A549 treated with ZK216348 at 1 μM for 4 hours (cell line): ENCODE results near the gene C14orf180. TPM values are rescaled to one million over a fixed set of nuclear protein-coding genes. Genes with fewer than 3 reads are reported as not detected.

Source experiments
- total RNA-seq: library from RNA; stranded (reverse); fragments of 200-300 nt; extraction: Qiagen RNA extraction; gene quantifications from 5 replicates; pipeline ENCODE4 v1.2.3, GENCODE V29; 2022; ENCODE audit warnings: low read depth

The C14orf180 gene
- total RNA-seq: not detected in 5 replicates

GRCh38 chr14:104579507-104579906, at the start of gene C14orf180:
C14orf180 (plus strand) TSS chr14:104579764; CDS start chr14:104586431, 6,667 bp downstream.

GRCh38 chr14:104604458-104605449, 25.2 kb downstream of the C14orf180 start, which contains the start of gene TMEM179:
TMEM179 (minus strand) TSS chr14:104604772; CDS start chr14:104604741, 31 bp downstream.

Other genes with a start within 250 kb of the C14orf180 start
- 0.21 to 0.54 TPM (median 0.36 TPM) in 4 of 5 replicates, not detected in the other for gene TMEM179, start 25.0 kb downstream of the C14orf180 start, total RNA-seq
- 61.4 to 144 TPM (median 128 TPM) in 5 replicates for gene INF2, start 109.9 kb downstream of the C14orf180 start, total RNA-seq
- gene ADSS1, start 144.5 kb downstream of the C14orf180 start, total RNA-seq: 6.0 to 8.8 TPM (median 7.1 TPM) in 5 replicates
- gene SIVA1, start 173.4 kb downstream of the C14orf180 start, total RNA-seq: 110 to 216 TPM (median 189 TPM) in 5 replicates
- 67.0 to 125 TPM (median 109 TPM) in 5 replicates for gene AKT1, start 216.0 kb downstream of the C14orf180 start, total RNA-seq
- 1.6 to 3.7 TPM (median 3.5 TPM) in 5 replicates for gene ZBTB42, start 221.3 kb downstream of the C14orf180 start, total RNA-seq